ENCODE data around the gene KSR1. TPM values are rescaled to one million over a fixed set of nuclear protein-coding genes. Genes with fewer than 3 reads are reported as not detected.

KSR1 gene
- total RNA-seq, 1 donor from 2014 or later = 60.6 TPM

- H3K27me3 Mint-ChIP-seq (ENCODE audit: low read depth) = no peaks in the 10 kb centered on the region
- peaks cover 2% of the 10 kb centered on the region for H3K36me3 Mint-ChIP-seq (ENCODE audit: low read depth)
- DNase-seq (ENCODE audit: low spot score) = no peak
- TF ChIP-seq, protein P1, sequence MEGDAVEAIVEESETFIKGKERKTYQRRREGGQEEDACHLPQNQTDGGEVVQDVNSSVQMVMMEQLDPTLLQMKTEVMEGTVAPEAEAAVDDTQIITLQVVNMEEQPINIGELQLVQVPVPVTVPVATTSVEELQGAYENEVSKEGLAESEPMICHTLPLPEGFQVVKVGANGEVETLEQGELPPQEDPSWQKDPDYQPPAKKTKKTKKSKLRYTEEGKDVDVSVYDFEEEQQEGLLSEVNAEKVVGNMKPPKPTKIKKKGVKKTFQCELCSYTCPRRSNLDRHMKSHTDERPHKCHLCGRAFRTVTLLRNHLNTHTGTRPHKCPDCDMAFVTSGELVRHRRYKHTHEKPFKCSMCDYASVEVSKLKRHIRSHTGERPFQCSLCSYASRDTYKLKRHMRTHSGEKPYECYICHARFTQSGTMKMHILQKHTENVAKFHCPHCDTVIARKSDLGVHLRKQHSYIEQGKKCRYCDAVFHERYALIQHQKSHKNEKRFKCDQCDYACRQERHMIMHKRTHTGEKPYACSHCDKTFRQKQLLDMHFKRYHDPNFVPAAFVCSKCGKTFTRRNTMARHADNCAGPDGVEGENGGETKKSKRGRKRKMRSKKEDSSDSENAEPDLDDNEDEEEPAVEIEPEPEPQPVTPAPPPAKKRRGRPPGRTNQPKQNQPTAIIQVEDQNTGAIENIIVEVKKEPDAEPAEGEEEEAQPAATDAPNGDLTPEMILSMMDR (IDR thresholded peaks at IDR 0.05) = no peak
- H3K9me3 Mint-ChIP-seq (ENCODE audit: low read depth) = no peaks in the 10 kb centered on the region
- H3K27ac Mint-ChIP-seq (ENCODE audit: unreplicated experiment) = peak overlapping the region; percentile 28
- H3K4me3 Mint-ChIP-seq (ENCODE audit: unreplicated experiment) = no peak overlapping the region
- peaks cover 61% of the 10 kb centered on the region for H3K4me1 Mint-ChIP-seq (ENCODE audit: low read depth)
Observed at GRCh38 chr17:27473748-27474609, 17.7 kb downstream of the KSR1 start.

- no peaks in the 10 kb centered on the region for H3K9me3 Mint-ChIP-seq (ENCODE audit: low read depth)
- H3K27ac Mint-ChIP-seq (ENCODE audit: unreplicated experiment) = no peak overlapping the region
- peaks cover 54% of the 10 kb centered on the region for H3K4me1 Mint-ChIP-seq (ENCODE audit: low read depth)
- no peak overlapping the region for H3K4me3 Mint-ChIP-seq (ENCODE audit: unreplicated experiment)
- no peak for DNase-seq (ENCODE audit: low spot score)
- TF ChIP-seq, protein P1 (IDR thresholded peaks at IDR 0.05) = no peak
- H3K36me3 Mint-ChIP-seq (ENCODE audit: low read depth) = peaks cover 2% of the 10 kb centered on the region
- H3K27me3 Mint-ChIP-seq (ENCODE audit: low read depth) = no peaks in the 10 kb centered on the region
Observed at GRCh38 chr17:27475070-27475673, 18.9 kb downstream of the KSR1 start.

DNA sequence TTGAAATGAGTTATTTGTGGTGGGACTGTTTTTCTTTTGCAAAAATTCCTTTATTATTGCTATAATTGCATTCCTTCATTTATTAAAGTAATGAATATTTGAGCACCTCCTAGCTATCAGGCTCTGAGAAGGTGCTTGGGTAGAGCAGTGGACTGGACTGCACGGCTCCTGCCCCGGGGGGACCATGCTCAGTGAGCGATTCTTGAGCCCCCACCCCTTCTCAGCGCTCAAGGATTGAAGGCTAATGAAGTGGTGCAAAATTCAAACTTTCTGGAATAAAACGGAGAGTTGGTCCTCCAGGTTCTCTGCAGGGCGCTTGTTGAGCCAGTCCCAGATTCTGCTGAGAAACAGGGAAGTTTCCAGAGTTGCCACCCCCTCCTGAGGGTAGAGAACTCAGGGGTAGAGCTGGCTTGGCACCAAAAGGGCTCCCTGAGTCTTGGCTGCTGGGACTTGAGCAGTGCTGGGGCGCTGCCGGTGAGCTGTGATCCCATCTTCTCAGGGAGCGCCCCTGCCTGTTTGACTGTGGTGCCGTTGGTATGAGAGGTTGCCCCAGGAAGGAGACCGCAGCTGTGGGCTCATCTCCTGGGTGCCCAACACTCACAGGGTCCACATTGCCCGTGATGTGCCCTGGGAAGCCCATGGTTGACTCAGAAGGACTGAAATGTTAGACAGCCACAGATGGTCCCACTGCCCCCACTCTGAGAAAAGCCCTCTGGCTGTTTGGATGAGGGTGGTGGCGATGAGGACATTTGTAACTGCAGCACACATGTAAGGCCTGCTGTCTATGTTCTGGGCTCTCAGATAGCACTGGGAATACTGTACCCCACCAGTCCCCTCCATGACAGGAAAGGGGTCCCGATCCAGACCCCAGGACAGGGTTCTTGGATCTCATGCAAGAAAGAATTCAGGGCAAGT lies 20.0 kb downstream of the KSR1 start:
- peaks cover 54% of the 10 kb centered on the region for H3K4me1 Mint-ChIP-seq (ENCODE audit: low read depth)
- no peaks in the 10 kb centered on the region for H3K9me3 Mint-ChIP-seq (ENCODE audit: low read depth)
- no peak overlapping the region for H3K4me3 Mint-ChIP-seq (ENCODE audit: unreplicated experiment)
- no peaks in the 10 kb centered on the region for H3K27me3 Mint-ChIP-seq (ENCODE audit: low read depth)
- TF ChIP-seq, protein P1 (IDR thresholded peaks at IDR 0.05) = no peak
- H3K27ac Mint-ChIP-seq (ENCODE audit: unreplicated experiment) = no peak overlapping the region
- no peaks in the 10 kb centered on the region for H3K36me3 Mint-ChIP-seq (ENCODE audit: low read depth)
- no peak for DNase-seq (ENCODE audit: low spot score)

DNA sequence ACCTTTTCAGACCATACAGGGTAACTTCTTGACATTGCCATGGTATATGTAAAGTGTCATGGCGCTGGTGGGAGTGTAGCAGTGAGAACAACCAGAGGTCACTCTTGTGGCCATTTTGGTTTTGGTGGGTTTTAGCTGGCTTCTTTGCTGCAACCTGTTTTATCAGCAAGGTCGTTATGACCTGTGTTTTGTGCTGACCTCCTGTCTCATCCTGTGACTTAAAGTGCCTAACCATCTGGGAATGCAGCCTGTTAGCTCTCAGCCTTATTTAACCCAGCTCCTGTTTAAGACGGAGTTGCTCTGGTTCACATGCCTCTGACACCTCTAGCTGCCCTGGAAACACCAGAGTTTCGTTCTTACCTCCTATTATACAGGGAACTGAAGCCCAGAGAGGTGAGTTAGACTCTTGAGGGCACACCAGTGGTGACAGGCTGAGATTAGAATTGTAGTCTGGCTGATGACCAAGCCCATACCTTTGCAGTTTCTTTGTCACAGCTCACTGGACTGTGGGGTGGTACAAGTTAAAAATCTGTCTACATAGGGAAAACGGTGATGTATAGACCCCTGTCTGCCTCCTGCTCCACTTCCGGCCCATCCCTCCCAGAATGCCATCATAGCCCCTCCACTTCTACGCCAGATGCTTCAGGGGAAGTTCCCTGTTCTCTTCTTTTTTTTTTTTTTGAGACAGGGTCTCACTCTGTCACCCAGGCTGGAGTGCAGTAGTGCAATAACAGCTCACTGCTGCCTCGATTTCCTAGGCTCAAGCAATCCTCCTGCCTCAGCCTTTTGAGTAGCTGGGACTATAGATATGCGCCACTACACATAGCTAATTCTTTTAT lies 21.0 kb downstream of the KSR1 start:
- no peak overlapping the region for H3K27ac Mint-ChIP-seq (ENCODE audit: unreplicated experiment)
- TF ChIP-seq, protein P1 (IDR thresholded peaks at IDR 0.05) = no peak
- H3K4me3 Mint-ChIP-seq (ENCODE audit: unreplicated experiment) = no peak overlapping the region
- DNase-seq (ENCODE audit: low spot score) = no peak
- H3K36me3 Mint-ChIP-seq (ENCODE audit: low read depth) = no peaks in the 10 kb centered on the region
- H3K4me1 Mint-ChIP-seq (ENCODE audit: low read depth) = peaks cover 51% of the 10 kb centered on the region
- no peaks in the 10 kb centered on the region for H3K9me3 Mint-ChIP-seq (ENCODE audit: low read depth)
- no peaks in the 10 kb centered on the region for H3K27me3 Mint-ChIP-seq (ENCODE audit: low read depth)
